NCI-H526 treated with DMSO at 0.1 percent for 48 hours (cell line): ENCODE measurements around the gene SOX8.

Experiments
- DNase-seq: peaks from one replicate; lab custom pipeline; 2025; lab: John Stamatoyannopoulos, UW

Gene SOX8

GRCh38 chr16:1026784-1027500 is 45.4 kb downstream of the SOX8 start:
- DNase-seq: no peak

GRCh38 chr16:1027501-1027815 is 45.9 kb downstream of the SOX8 start:
- DNase-seq: no peak

GRCh38 chr16:1028056-1028455 is 46.5 kb downstream of the SOX8 start:
- DNase-seq: no peak

- DNase-seq: no peak
These were observed 47.1 kb downstream of the SOX8 start for GRCh38 chr16:1028524-1029258.

GRCh38 chr16:1029259-1029545 is 47.6 kb downstream of the SOX8 start:
- no peak for DNase-seq

- DNase-seq: no peak
These were observed 48.9 kb downstream of the SOX8 start for GRCh38 chr16:1030473-1030901.

GRCh38 chr16:1031666-1032065 is 50.1 kb downstream of the SOX8 start:
- no peak for DNase-seq

- no peak for DNase-seq
These were observed 51.0 kb downstream of the SOX8 start for GRCh38 chr16:1032607-1033006.

- no peak for DNase-seq
These were observed 51.6 kb downstream of the SOX8 start for GRCh38 chr16:1033128-1033679.

GRCh38 chr16:1034230-1035065 is 52.9 kb downstream of the SOX8 start:
- no peak for DNase-seq

- DNase-seq: no peak
These were observed 53.5 kb downstream of the SOX8 start for GRCh38 chr16:1035066-1035415.

GRCh38 chr16:1036166-1036565 is 54.6 kb downstream of the SOX8 start:
- DNase-seq: no peak
